WI38 (cell line): ENCODE measurements around the gene OR8B8.
A peak's percentile ranks its signal among the peaks of the same experiment; 100 is the strongest.
"Not testable (repeated sequence)": the region's sequence is repeated elsewhere in the genome, so short reads cannot be mapped to it uniquely, and the experiment has no call there.

Source experiments
- H3K4me3 ChIP-seq: 2 replicates; pipeline ENCODE4 v1.5.1; 2011; ENCODE audit warnings: low read depth, mild to moderate bottlenecking, control low read depth, low read length
- TF ChIP-seq, protein P1 (sequence below): IDR thresholded peaks from 2 replicates; pipeline ENCODE4 v1.5.1; 2012; ENCODE audit warnings: low read depth, mild to moderate bottlenecking, control low read depth, low read length

The OR8B8 gene

DNA sequence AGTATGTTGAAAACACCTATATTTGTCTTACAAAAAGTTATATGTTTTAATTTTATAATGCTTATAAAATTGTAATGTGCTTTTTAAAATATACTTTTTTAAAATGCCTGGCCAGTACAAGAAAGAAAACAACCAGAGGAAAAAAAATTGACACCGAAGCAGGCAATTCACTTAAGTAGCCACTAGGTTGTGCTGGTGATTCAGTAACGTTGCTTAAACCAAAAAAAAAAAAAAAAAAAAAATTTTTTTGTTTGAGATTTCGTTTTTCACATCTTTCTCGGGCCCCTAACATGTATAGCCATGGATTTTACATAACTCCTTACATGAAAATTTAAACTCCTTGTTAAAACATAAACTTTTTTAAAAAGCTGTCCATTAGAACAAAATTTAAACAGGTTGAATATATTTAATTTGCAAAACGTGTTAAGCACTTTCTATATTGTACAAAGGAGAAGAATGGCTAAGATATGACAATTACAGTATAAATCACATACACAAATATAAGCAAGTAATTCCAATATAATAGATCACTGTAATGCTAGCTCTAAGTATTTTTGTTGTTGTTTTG, 30.1 kb downstream of the OR8B8 start:
- TF ChIP-seq, protein P1, sequence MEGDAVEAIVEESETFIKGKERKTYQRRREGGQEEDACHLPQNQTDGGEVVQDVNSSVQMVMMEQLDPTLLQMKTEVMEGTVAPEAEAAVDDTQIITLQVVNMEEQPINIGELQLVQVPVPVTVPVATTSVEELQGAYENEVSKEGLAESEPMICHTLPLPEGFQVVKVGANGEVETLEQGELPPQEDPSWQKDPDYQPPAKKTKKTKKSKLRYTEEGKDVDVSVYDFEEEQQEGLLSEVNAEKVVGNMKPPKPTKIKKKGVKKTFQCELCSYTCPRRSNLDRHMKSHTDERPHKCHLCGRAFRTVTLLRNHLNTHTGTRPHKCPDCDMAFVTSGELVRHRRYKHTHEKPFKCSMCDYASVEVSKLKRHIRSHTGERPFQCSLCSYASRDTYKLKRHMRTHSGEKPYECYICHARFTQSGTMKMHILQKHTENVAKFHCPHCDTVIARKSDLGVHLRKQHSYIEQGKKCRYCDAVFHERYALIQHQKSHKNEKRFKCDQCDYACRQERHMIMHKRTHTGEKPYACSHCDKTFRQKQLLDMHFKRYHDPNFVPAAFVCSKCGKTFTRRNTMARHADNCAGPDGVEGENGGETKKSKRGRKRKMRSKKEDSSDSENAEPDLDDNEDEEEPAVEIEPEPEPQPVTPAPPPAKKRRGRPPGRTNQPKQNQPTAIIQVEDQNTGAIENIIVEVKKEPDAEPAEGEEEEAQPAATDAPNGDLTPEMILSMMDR = peak; percentile 50; the same call in 1 of the 2 replicates
- no peak overlapping the region for H3K4me3 ChIP-seq

DNA sequence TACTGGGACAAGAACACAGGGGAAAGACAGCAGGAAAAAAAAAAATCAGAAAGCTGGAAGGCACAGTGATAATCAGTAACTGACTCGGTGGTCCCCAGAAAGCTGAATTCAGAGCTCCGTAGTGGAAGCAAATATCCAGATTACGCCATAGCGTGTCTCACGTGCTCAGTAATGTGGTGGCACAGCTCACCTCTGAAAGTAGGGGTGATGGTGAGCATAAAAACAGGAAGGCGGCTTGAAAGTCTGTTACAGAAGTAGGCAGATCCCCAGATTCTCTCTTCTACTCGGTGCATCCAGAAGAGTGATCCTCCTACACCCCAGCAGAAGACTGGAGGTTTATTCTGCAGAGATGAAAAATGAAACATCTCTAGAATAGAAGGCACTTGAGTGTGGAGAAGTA, 35.6 kb downstream of the OR8B8 start:
- TF ChIP-seq, protein P1 = no peak

DNA sequence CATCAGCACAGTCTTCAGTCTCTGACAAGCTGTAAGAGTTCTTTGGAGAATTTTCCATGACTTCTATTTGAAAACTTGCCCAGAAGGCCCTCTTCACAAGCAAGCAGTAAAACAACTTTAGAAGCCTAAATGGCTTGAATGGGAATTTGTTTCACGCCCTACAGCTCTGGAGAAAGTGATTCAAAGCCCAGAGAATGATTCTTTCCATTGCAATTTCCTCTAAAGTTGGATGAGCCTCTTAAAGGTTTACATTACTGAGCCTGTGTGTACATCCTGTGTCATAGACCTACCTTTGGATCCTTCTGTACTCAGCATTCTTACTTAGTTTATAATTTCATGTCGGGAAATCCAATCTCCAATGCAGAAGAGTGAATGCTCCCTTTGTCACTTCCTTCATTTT, 39.9 kb downstream of the OR8B8 start:
- no peak overlapping the region for H3K4me3 ChIP-seq
- TF ChIP-seq, protein P1 = no peak

More for the DNA sequence above, 35.6 kb downstream of the OR8B8 start:
- H3K4me3 ChIP-seq = no peak overlapping the region

DNA sequence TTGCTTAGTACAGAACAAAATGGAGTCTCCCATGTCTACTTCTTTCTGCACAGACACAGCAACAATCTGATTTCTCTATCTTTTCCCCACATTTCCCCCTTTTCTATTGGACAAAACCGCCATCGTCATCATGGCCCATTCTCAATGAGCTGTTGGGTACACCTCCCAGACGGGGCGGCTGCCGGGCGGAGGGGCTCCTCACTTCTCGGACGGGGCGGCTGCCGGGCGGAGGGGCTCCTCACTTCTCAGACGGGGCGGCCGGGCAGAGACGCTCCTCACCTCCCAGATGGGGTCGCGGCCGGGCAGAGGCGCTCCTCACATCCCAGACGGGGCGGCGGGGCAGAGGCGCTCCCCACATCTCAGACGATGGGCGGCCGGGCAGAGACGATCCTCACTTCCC, 42.3 kb downstream of the OR8B8 start:
- not testable (repeated sequence) for H3K4me3 ChIP-seq

DNA sequence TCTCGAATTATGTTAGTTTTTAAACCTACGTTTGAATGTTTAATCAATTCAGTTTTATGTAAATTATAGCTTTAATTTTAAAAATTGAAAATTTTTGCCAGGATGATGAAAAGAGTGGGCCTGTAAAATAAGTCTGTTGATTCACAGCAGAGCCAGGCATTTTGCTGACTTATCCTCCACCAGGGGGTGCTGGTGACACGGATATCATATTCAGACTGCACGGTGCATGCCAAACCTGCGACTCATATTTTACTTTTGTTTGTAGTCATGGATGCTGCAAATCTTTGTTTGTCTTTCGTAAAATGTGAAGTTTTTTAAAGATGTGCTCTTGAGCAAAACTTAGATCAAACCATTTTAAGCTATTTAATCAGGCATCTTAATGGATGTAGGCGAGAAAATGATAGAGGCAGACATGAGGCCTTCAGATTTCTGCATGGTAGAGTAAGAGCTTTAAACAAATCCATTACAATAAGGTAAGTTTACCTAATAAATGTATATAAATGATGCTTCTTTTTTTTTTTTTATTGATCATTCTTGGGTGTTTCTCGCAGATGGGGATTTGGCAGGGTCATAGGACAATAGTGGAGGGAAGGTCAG, 43.1 kb downstream of the OR8B8 start:
- TF ChIP-seq, protein P1 = peak; percentile 71
- no peak overlapping the region for H3K4me3 ChIP-seq

DNA sequence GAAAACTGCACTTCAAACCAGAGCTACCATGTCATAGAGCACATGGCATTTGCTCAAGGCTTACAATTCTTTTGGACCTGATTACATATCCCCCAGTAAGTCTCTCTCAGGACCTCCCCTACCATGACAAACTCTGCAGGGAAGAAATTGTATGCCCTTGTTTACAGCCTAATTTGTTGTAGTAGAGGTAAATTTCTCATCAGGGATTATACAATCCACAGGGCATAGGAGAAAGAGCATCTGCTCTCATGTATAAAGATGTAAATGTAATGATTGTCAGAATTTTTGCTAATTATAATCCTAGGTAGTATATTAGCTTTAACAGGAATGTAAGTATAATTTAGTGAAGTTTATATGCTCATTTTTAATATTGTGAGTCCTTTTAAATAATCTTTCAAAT, 46.6 kb downstream of the OR8B8 start, which contains the start of gene OR8B3:
Gene OR8B3, minus strand, starts transcription at position 101 of the 400 bp plus-strand sequence. CDS start 1,673 bp downstream, outside the sequence.
- H3K4me3 ChIP-seq = no peak within 1 kb of the TSS
- TF ChIP-seq, protein P1 = no peak

DNA sequence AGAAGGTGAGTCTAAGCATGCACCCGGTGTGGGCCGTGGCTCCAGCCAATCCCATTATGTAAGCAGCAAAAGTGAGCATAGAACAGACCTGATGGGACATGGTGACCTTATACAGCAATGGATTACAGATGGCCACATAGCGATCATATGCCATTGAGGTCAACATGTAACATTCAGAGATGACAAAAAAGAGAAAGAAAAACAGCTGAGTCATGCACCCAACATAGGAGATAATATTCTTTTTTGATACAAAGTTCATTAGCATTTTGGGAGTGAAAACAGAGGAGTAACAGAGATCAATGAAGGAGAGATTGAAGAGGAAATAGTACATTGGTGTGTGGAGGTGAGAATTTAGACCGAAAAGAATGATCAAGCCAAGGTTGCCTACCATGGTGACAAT, 48.6 kb downstream of the OR8B8 start:
- not testable (repeated sequence) for H3K4me3 ChIP-seq

DNA sequence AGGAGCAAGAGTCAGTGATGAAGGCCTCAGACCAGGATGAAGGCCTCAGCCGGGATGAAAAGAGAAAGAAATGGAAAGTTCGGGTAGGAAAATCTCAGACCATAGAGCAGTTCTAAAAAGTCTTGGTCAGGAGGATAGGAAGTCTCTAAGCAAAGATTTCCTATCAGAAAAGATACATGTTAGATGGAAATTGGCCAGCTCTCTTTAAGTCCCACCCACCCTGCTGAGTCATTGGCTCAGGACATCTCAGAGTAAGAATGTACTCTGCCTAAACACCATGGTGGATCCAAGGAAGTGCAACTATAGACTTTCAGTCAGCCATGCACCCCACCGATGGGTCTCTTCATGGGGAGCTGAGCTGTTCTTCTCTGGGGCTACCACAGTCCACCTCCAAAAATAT, 51.1 kb downstream of the OR8B8 start:
- no peak overlapping the region for H3K4me3 ChIP-seq
- TF ChIP-seq, protein P1 = no peak
